Endothelial cell of umbilical vein (primary cell): Measurements from ENCODE around the gene UVRAG. TPM values are rescaled to one million over a fixed set of nuclear protein-coding genes. Genes with fewer than 3 reads are reported as not detected.

ENCODE experiments used
- BruUV-seq: library from RNA; stranded (reverse); fragments of 400-500 nt; replicated peaks from 2 replicates; lab custom pipeline; 2021; lab: Mats Ljungman, UMichigan
- CTCF ChIA-PET: fragments of 300-600, 350-600 bp; sonication (Branson Sonifier 250); formaldehyde crosslinking; loops from one replicate; lab custom pipeline; 2021; ENCODE audit warnings: antibody characterized with exemption, inconsistent platforms; lab: Charles Lee
- POLR2A ChIA-PET: fragments of 300-600, 350-600 bp; sonication (Branson Sonifier 250); formaldehyde crosslinking; loops from one replicate; lab custom pipeline; 2021; ENCODE audit warnings: antibody characterized with exemption, inconsistent platforms; lab: Charles Lee
- DNase-seq: peaks from one replicate; pipeline ENCODE4 v3.0.0-alpha.2; 2011; ENCODE audit warnings: low read depth, low spot score
- FAIRE-seq: peaks from 2 replicates; lab custom pipeline; 2011; peaks lifted over from hg19 to GRCh38; lab: Jason Lieb, UNC
- H2AFZ ChIP-seq: 2 replicates; pipeline ENCODE4 v1.6.0; 2012; ENCODE audit warnings: low read depth, low read length, control low read depth, inconsistent platforms
- H3K27ac ChIP-seq: 2 replicates; pipeline ENCODE4 v1.5.1; 2011; ENCODE audit warnings: low read depth, mild to moderate bottlenecking, control low read depth, low read length, moderate library complexity; ENCODE audit not compliant: insufficient read depth
- H3K27me3 ChIP-seq, 2 experiments: 2 replicates each; pipeline versions ENCODE4 v1.6.0 to v1.6.1; 2011; ENCODE audit warnings: low read length in 2 of 2, mixed read lengths in 1 of 2; ENCODE audit not compliant: control insufficient read depth in 2 of 2, insufficient read depth in 2 of 2
- H3K36me3 ChIP-seq, 2 experiments: 2 replicates in 1 of 2; 3 replicates in 1 of 2; pipeline ENCODE4 v1.5.1; 2011; ENCODE audit warnings: low read length in 2 of 2, mild to moderate bottlenecking in 1 of 2, moderate library complexity in 1 of 2; ENCODE audit not compliant: control insufficient read depth in 2 of 2, insufficient read depth in 2 of 2; ENCODE audit errors: extremely low read depth in 1 of 2
- H3K4me1 ChIP-seq: 3 replicates; pipeline ENCODE4 v1.5.1; 2011; ENCODE audit warnings: mild to moderate bottlenecking, low read length; ENCODE audit not compliant: control insufficient read depth, insufficient read depth; ENCODE audit errors: extremely low read depth
- H3K4me2 ChIP-seq: 2 replicates; pipeline ENCODE4 v1.6.1; 2011; ENCODE audit warnings: low read length, control low read depth, mixed read lengths; ENCODE audit not compliant: insufficient read depth
- H3K4me3 ChIP-seq, 3 experiments: fragments of 200-600 bp in 1 of 3; sonication (generic), shearing (Covaris generic) in 1 of 3; replicated peaks in 1 of 3; 2 replicates each; pipeline ENCODE4 v1.5.1; 2011 to 2016; ENCODE audit warnings: control low read depth in 3 of 3, low read length in 3 of 3, mild to moderate bottlenecking in 2 of 3, inconsistent platforms in 1 of 3, low read depth in 1 of 3, moderate library complexity in 1 of 3; ENCODE audit not compliant: insufficient read depth in 1 of 3
- H3K79me2 ChIP-seq: 2 replicates; pipeline ENCODE4 v1.6.0; 2012; ENCODE audit warnings: low read length, inconsistent platforms; ENCODE audit not compliant: control insufficient read depth, insufficient read depth
- H3K9ac ChIP-seq: replicated peaks from 2 replicates; pipeline ENCODE3; 2011; ENCODE audit warnings: low read length, control low read depth; ENCODE audit not compliant: insufficient read depth; ENCODE audit errors: extremely low read depth
- H3K9me1 ChIP-seq: replicated peaks from 3 replicates; pipeline ENCODE4 v1.6.0; 2011; ENCODE audit warnings: mild to moderate bottlenecking, low read length; ENCODE audit not compliant: control insufficient read depth, insufficient read depth; ENCODE audit errors: extremely low read depth
- H3K9me3 ChIP-seq: replicated peaks from 2 replicates; pipeline ENCODE4 v1.5.1; 2012; ENCODE audit warnings: low read length, inconsistent platforms; ENCODE audit not compliant: control insufficient read depth, insufficient read depth
- H4K20me1 ChIP-seq: replicated peaks from 2 replicates; pipeline ENCODE3; 2011; ENCODE audit warnings: mild to moderate bottlenecking, low read length; ENCODE audit not compliant: control insufficient read depth, insufficient read depth; ENCODE audit errors: extremely low read depth
- CTCF ChIP-seq, 2 donors: IDR thresholded peaks; 1 replicate in 1 of 2; 2 replicates in 1 of 2; pipeline ENCODE4 v1.5.1; 2011; ENCODE audit warnings: low read length in 2 of 2, mild to moderate bottlenecking in 2 of 2, moderate library complexity in 2 of 2, control low read depth in 1 of 2, inconsistent platforms in 1 of 2, low read depth in 1 of 2; ENCODE audit not compliant: insufficient read depth in 1 of 2; ENCODE audit errors: extremely low read depth in 1 of 2
- EZH2 ChIP-seq: IDR thresholded peaks from 2 replicates; pipeline ENCODE4 v1.6.1; 2012; ENCODE audit warnings: borderline replicate concordance, low read depth, mild to moderate bottlenecking, moderate library complexity, low read length, inconsistent platforms; ENCODE audit not compliant: severe bottlenecking
- FOS ChIP-seq: IDR thresholded peaks from 2 replicates; pipeline ENCODE4 v1.6.1; 2011; ENCODE audit warnings: mild to moderate bottlenecking, low read length, moderate library complexity, borderline replicate concordance; ENCODE audit not compliant: insufficient read depth
- GATA2 ChIP-seq: IDR thresholded peaks from 2 replicates; pipeline ENCODE4 v1.7.0; 2011; ENCODE audit warnings: low read depth, mild to moderate bottlenecking, moderate library complexity, mixed read lengths, low read length; ENCODE audit not compliant: insufficient read length, insufficient read depth
- JUN ChIP-seq: IDR thresholded peaks from 2 replicates; pipeline ENCODE4 v1.6.1; 2011; ENCODE audit warnings: borderline replicate concordance, low read depth; ENCODE audit not compliant: insufficient read length, insufficient read depth
- MAX ChIP-seq: IDR thresholded peaks from 2 replicates; pipeline ENCODE4 v1.6.1; 2011; ENCODE audit not compliant: insufficient read depth, insufficient read length
- MYC ChIP-seq: IDR thresholded peaks from one replicate; pipeline ENCODE4 v1.6.1; 2011; ENCODE audit warnings: mild to moderate bottlenecking, low read depth, low read length
- POLR2A ChIP-seq: IDR thresholded peaks from 2 replicates; pipeline ENCODE4 v1.6.1; 2012; ENCODE audit warnings: low read depth, mild to moderate bottlenecking, control low read depth, low read length
- POLR2AphosphoS5 ChIP-seq: IDR thresholded peaks from 2 replicates; pipeline ENCODE4 v1.6.1; 2012; ENCODE audit warnings: low read depth, mild to moderate bottlenecking, control low read depth, low read length, moderate library complexity; ENCODE audit not compliant: insufficient read depth
- dilution Hi-C: fragments of 300-500 bp; cut with MboI; formaldehyde crosslinking; loops from one replicate; pipeline ENCODE4 v1.15.0; 2019; ENCODE audit warnings: low sequenced_read_pairs; ENCODE audit not compliant: extremely low pct_ligation_motif_present
- intact Hi-C: fragments of 100-400 bp; cut with micrococcal nuclease; formaldehyde crosslinking; loops from one replicate; pipeline ENCODE4 v1.10.0; 2022
- polyA plus RNA-seq, 4 experiments: library from polyadenylated mRNA; depleted of rRNA in 3 of 4; stranded (reverse) in 3 of 4; unstranded in 1 of 4; fragments of >200 nt; gene quantifications; 2 replicates each; pipeline versions ENCODE4 v1.2.1 to v1.2.3, GENCODE V29; 2011 to 2012; ENCODE audit warnings: missing spikeins in 1 of 4
- total RNA-seq: library from RNA; stranded (reverse); gene quantifications from 2 replicates; pipeline ENCODE4 v1.2.3, GENCODE V29; 2021

Gene UVRAG
- total and polyA plus RNA-seq, 2 donors (not counting 3 experiments of a cell fraction or from before 2014, with no cell fraction given): 21.2 to 65.6 TPM

DNA sequence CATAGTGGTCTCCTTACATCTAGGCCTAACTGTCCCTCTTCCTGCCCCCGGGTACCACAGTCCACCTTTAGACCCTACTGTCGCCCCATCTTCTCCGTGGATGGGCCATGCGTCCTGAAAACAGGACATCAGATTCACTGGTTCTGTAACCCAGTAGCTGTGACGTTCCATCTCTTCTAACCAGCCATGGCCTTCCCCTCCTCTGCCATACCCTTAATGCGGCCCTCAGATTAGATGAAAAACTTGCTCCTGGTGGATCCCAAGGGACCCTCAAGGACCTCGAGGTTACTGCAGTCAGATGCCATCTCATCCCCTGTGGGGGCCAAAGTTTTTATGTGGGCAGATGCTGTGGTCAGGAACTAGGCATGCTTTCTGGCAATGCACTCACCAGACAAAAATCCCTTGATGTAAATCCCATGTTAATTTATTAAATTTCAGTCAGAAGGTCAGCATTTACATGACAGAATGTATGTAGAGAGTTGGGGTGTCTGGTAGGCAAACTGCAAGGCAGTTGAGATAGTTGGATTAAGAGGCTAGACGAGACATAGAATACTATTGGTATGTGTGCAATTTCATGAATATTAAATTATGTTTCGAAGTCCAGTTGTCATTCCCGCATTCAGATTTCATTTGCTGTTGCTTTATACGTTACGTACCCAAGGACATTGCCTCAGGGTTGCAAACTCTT is 327.0 kb downstream of the UVRAG start:
- Histone ChIP-seq H3K27ac (no peak overlapping the region), H3K9me3 (no peaks in the 10 kb centered on the region), H4K20me1 (no peaks in the 10 kb centered on the region), H3K4me3 (no peak overlapping the region), H3K4me2 (no peak overlapping the region), H3K36me3 (peaks cover 9 to 28% of the 10 kb centered on the region in 2 experiments), H3K27me3 (no peaks in the 10 kb centered on the region), H3K4me1 (no peaks in the 10 kb centered on the region), H2AFZ (no peak overlapping the region), H3K9me1 (no peaks in the 10 kb centered on the region), H3K79me2 (no peaks in the 10 kb centered on the region), H3K9ac (no peak overlapping the region)
- CTCF ChIA-PET: interaction anchor here (1.4 to 3.0 kb wide), 3 partner anchors 10 to 245 kb away, joined by 3 to 21 read pairs (median 10); no protein-coding TSS in a partner anchor
- BruUV-seq: no TSS peak
- TF ChIP-seq POLR2A (no peak), GATA2 (no peak), JUN (no peak), EZH2 (no peak), CTCF (IDR thresholded peaks at IDR 0.05; ENCODE audit: extremely low read depth in 1 of 2, insufficient read depth in 1 of 2, low read depth in 1 of 2, low read length in 2 of 2) (no peak), POLR2AphosphoS5 (no peak), FOS (no peak), MYC (no peak), MAX (no peak)
- DNase-seq (no peak), FAIRE-seq (no peak)
- POLR2A ChIA-PET: interaction anchor here (0.7 kb wide), 1 partner anchor 748 kb away, joined by 3 read pairs; no protein-coding TSS in a partner anchor
- intact Hi-C loops (no loop called here), dilution Hi-C loops (no loop called here)
